Measurements from ENCODE around the gene RAF1. TPM values are rescaled to one million over a fixed set of nuclear protein-coding genes. Genes with fewer than 3 reads are reported as not detected.

Gene RAF1
- total RNA-seq, 1 experiment from 2014 or later: 64.3 TPM

GRCh38 chr3:12624056-12624455, 39.9 kb downstream of the RAF1 start:
- Histone ChIP-seq H3K36me3 (ENCODE audit: control insufficient read depth in 1 of 2, insufficient read depth in 2 of 2, low read length in 2 of 2) (no peaks in the 10 kb centered on the region), H3K27me3 (ENCODE audit: insufficient read depth, low read length) (no peaks in the 10 kb centered on the region), H4K20me1 (ENCODE audit: insufficient read depth) (no peaks in the 10 kb centered on the region; the same call in 1 of the 2 replicates), H3K27ac (ENCODE audit: low read depth, low read length) (no peak overlapping the region), H2AFZ (ENCODE audit: low read depth, low read length, poor library complexity, severe bottlenecking) (no peak overlapping the region), H3K4me1 (ENCODE audit: control insufficient read depth in 1 of 2, insufficient read depth in 2 of 2, low read length in 2 of 2) (peaks cover 0 to 8% of the 10 kb centered on the region in 2 experiments; a peak in 2 of 4 replicates), H3K4me2 (ENCODE audit: low read length) (no peak overlapping the region), H3K9me2 (ENCODE audit: insufficient read depth) (no peaks in the 10 kb centered on the region), H3K79me2 (ENCODE audit: insufficient read depth, low read length) (peaks cover 94% of the 10 kb centered on the region), H3K9me3 (ENCODE audit: control insufficient read depth in 1 of 2, insufficient read depth in 1 of 2, low read depth in 1 of 2, low read length in 2 of 2) (no peaks in the 10 kb centered on the region), H3K4me3 (replicated peaks in 1 of 2; ENCODE audit: low read depth in 1 of 2, low read length in 2 of 2) (no peak overlapping the region), H3K9ac (ENCODE audit: low read length) (no peak overlapping the region)
- TF ChIP-seq EZH2 (IDR thresholded peaks at IDR 0.05): no peak
- TF ChIP-seq EZH2phosphoT487 (IDR thresholded peaks at IDR 0.05; ENCODE audit: borderline replicate concordance): no peak
- TF ChIP-seq POLR2AphosphoS5 (IDR thresholded peaks at IDR 0.05; ENCODE audit: low read depth, low read length): no peak
- TF ChIP-seq SRF (IDR thresholded peaks at IDR 0.05; ENCODE audit: low read depth): no peak
- TF ChIP-seq ZFX (IDR thresholded peaks at IDR 0.05): no peak
- TF ChIP-seq EGR1 (IDR thresholded peaks at IDR 0.05; ENCODE audit: low read depth): no peak
- TF ChIP-seq ZBTB33 (IDR thresholded peaks at IDR 0.05; ENCODE audit: extremely low read depth, insufficient replicate concordance, low read length): no peak
- TF ChIP-seq TCF7L2 (IDR thresholded peaks at IDR 0.05; ENCODE audit: borderline replicate concordance, extremely low read depth, insufficient read depth, insufficient read length): no peak
- no peak for TF ChIP-seq MAX (IDR thresholded peaks at IDR 0.05)
- no peak for TF ChIP-seq ZNF274 (IDR thresholded peaks at IDR 0.05; ENCODE audit: low read depth, low read length)
- no TSS peak for BruUV-seq (replicated peaks)
- no peak for DNase-seq (ENCODE audit: low read depth, low spot score)
- ChIA-PET CTCF (no interaction called here), POLR2A (no interaction called here), RAD21 (ENCODE audit: low non-redundant PET in 1 of 2, low total read pairs in 2 of 2, uncharacterized antibody in 2 of 2, unreplicated experiment in 2 of 2) (interaction anchor here in 1 of 2 experiments (0.6 kb wide), 1 partner anchor 22 kb away, joined by 3 read pairs; no protein-coding TSS in a partner anchor)
- intact Hi-C loops (cut with micrococcal nuclease): no loop called here
- ATAC-seq: no peak
